Stimulated activated CD8-positive, alpha-beta memory T cell treated with anti-CD3 and anti-CD28 coated beads, Interleukin-12 subunit alpha, Interleukin-12 subunit beta, amount 100 ng/mL, for 4 hours (primary cell): Measurements from ENCODE around the gene DDA1.

Source experiments
- DNase-seq: peaks from one replicate; pipeline ENCODE4 v3.0.0-alpha.2; 2020; ENCODE audit warnings: low read depth

DDA1 gene

DNA sequence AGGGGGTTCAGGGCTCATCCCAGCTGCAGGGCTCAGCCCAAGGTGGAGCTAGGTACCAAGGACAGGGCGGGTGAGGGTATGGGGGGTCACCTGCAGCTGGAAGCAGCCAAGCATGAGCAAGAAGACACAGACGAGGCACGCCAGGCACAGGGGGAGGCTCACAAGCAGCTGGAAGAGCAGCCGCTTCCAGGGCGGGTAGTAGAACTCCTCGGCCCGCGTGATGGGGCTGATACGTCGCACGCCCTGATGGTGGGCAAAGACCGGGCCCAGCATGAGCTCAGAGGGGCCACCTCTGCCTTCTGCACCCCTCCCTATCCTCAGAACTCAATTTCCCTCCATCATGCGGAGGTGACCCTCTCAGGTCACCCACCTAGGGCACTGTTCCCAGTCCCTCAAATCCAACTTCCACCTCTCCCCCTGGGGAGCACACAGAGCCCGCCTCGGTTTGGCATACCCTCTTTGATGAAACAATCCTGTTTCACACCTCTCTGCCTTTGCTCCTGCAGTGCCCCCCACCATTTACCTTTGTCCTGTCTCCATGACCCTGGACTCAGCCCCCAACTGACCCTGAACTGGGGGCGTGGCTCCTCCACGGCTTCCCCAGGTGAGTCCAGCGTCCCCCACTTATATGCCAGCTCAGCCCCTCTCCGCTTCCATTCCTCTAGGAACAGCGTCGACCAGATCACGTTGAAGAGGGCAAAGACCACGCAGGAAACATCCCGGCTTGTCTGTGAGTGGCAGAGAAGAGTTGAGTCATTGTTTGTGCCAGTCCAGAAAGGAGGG is 21.1 kb downstream of the DDA1 start:
- no peak for DNase-seq

GRCh38 chr19:17331045-17331558 is 21.7 kb downstream of the DDA1 start:
- no peak for DNase-seq

- no peak for DNase-seq
Measured at GRCh38 chr19:17332360-17332676, 23.0 kb downstream of the DDA1 start.

- DNase-seq: no peak
Measured at GRCh38 chr19:17332677-17333581, 23.6 kb downstream of the DDA1 start.

DNA sequence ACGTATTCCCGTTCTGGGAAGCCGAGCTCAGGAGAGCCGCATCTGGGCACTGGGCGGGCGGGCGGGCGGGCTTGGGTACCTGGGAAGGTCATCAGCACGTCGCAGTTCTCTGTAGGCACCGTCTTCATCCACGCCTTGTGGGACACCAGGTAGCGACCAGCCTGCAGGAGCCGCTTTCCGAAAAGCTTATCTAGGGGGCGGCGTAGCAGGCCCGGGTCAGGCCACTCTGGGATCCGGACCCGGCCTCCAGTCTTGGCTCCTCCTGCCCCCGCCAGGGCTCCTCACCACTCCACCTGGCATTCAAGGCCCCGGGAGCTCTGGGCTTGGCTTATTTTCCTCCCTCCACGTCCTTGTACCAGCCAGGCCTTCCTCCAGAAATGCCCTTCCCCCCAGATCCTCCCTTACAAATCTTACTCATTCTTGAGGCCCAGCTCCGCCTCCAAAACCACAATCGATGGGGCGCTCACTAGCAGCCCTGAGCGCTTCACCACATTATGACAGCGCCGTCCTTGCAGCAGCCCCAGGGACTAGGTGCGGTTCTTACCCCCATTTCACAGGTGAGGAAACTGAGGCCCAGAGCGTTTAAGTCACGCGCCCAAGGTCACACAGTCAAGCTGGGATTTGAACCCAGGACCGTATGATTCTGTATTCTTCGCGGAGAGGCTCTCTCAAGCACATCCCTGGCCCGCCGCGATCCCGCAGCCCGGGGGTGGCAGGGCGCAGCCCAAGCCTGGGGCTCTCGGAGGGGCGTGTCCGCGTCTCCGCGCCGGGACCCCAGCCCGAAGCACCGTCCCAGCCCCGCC is 24.4 kb downstream of the DDA1 start:
- peak; percentile 60 for DNase-seq

GRCh38 chr19:17334414-17335409 is 25.3 kb downstream of the DDA1 start, which contains the start of gene ANO8:
Gene ANO8 (minus strand): TSS chr19:17334855. CDS start chr19:17334670, 185 bp downstream.
- DNase-seq: peak; percentile 88

- DNase-seq: no peak
Measured at GRCh38 chr19:17335575-17335974, 26.2 kb downstream of the DDA1 start.

DNA sequence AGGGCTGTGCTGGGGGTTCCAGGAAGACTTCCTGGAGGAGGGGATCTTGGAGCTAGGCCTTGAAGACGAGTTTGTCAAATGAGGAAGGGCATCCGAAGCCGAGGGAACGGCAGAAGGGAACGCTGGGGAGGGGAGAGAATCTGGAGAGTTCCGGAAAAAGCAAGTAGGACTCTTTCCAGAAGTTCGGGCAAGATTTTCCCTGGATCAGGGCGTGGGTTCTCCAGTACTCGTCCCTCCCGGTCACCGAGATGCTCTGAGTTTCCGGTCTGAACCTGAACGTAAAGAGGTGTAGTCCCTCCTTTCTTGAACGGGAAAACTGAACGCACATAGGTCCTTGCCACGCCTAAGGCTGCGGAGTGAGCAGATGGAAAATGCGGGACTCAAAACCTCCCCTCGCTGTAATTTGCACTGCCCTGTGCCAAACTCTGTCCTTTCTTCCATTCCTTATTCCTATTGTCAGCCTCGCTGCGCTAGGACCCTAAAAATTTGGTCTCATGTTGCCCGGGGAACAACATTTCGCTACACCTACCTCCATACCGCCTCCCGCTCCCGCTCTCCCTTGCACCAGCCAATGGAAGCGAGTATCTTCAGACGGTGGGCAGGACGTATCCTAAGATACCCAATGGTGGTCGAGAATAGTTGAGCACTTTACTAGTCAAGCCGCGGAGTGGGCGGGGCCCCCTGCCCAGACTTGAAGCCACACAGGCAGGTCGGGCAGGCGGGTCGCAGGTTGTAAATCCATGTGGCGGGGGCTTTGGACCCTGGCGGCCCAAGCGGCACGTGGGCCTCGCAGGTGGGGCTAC is 27.7 kb downstream of the DDA1 start, which contains the start of gene GTPBP3:
Gene GTPBP3, plus strand, starts transcription at position 682 of the 803 bp plus-strand sequence. Its CDS starts 59 bp downstream, at position 741.
- peak; percentile 90 for DNase-seq

- DNase-seq: no peak
Measured at GRCh38 chr19:17337675-17338432, 28.5 kb downstream of the DDA1 start.

DNA sequence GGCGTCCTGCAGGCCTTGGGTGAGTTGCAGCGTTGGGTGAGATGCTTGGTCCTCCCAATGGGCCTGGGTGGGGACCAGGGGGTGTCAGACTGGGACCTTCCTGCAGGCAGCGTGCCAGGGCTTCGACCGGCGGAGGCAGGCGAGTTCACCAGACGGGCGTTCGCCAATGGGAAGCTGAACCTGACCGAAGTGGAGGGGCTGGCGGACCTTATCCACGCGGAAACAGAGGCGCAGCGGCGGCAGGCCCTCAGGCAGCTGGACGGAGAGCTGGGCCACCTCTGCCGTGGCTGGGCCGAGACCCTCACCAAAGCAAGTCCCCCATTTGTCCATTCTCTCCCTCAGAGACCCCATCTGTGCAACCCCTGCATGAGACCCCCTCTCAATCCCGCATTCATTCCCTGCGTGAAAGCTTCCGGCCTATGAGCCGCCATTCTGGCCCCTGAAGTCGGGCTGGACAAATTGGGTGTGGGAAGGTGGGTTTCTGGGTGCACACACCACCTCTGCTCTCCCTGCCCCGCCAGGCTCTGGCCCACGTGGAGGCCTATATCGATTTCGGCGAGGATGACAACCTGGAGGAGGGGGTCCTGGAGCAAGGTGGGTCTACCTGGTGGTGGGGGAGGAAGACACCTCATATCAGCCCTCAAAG is 29.2 kb downstream of the DDA1 start:
- no peak for DNase-seq

DNA sequence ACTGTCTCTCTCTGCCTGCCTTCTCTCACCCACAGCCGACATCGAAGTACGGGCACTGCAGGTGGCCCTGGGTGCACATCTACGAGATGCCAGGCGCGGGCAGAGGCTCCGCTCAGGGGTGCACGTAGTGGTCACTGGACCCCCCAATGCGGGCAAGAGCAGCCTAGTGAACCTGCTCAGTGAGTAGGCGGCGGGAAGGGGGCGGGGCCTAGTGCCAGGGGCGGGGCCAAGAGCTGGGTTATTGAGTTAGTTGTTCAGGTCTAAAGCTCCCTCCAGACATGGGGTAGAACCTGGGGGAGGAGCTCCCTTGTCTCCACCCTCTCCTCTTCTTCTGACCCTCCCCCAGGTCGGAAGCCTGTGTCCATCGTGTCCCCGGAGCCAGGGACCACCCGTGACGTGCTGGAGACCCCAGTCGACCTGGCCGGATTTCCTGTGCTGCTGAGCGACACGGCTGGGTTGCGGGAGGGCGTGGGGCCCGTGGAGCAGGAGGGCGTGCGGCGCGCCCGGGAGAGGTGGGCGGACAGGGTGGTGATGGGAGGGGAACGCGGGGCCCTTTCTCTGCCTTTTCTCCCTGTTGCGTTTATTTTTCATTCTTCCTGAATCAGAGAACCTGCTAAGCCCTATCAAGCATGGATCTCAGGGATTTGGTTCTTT is 29.9 kb downstream of the DDA1 start:
- DNase-seq: no peak

DNA sequence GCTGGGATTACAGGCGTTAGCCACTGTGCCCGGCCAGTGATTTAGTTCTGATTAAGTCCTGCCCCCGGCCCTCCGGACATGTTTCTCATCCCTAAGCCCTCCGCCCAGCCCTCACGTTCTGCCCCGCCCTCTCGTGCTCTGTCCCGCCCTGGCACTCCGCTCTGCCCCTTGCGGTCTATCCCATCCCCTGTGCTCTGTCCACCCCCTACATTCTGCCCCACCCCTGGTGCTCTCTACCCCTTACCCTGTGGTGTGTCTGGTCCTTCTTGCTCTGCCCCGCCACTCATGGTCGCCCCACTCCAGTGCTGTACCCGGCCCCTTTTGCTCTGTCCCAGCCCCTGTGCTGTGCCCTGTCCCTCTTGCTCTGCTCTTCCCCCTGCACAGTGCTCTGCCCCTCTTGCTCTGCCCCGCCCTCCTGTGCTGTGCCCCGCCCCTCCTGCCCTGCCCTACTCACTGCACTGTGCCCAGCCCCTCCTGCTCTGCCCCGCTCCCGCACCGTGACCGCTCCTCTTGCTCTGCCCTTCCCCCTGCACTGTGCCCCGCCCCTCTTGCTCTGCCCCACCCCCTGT is 31.0 kb downstream of the DDA1 start:
- DNase-seq: no peak

DNA sequence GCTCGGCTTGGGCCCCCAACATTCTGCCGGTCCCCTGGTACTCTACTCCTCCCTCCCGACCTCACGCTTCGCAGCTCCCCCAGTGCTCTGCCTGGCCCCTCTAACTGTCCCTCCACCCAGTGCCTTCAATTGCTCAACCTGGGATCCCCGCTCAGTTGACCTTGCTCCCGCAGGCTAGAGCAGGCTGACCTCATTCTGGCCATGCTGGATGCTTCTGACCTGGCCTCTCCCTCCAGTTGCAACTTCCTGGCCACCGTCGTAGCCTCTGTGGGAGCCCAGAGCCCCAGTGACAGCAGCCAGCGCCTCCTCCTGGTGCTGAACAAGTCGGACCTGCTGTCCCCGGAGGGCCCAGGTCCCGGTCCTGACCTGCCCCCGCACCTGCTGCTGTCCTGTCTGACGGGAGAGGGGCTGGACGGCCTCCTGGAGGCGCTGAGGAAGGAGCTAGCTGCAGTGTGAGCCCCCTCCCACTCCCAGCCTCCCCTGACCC is 31.6 kb downstream of the DDA1 start:
- DNase-seq: no peak

GRCh38 chr19:17341386-17341785 is 32.0 kb downstream of the DDA1 start:
- DNase-seq: no peak

DNA sequence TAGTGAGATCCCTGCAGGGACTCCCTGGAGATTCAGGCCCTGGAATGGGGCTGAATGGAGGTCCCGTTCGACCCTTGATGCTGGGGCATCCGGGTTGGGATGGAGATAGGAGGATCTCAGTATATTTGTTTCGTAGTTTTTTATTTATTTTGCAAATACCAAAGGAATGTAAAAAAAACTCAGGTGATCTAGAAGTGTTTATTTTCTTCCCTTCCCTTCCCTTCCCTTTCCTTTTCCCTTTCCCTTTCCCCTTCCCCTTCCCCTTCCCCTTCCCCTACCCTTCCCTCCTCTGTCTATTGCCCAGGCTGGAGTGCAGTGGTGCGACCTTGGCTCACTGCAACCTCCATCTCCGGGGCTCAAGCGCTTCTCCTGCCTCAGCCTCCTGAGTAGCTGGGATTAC is 32.5 kb downstream of the DDA1 start:
- no peak for DNase-seq

GRCh38 chr19:17346109-17346671 is 36.8 kb downstream of the DDA1 start:
- DNase-seq: no peak

GRCh38 chr19:17347361-17347760 is 38.0 kb downstream of the DDA1 start:
- no peak for DNase-seq
